Esophagus muscularis mucosa (tissue), 4 donors: ENCODE data around the gene ITGB8.

ENCODE experiments used
- EP300 ChIP-seq: sonication (generic); formaldehyde crosslinking; IDR thresholded peaks from one replicate; pipeline ENCODE4 v1.6.1; 2017; ENCODE audit warnings: antibody characterized with exemption
- POLR2A ChIP-seq: fragments of 450-650 bp; IDR thresholded peaks from one replicate; pipeline ENCODE4 v1.6.1; 2017; ENCODE audit warnings: antibody characterized with exemption, moderate library complexity, mild to moderate bottlenecking, low read depth
- POLR2AphosphoS5 ChIP-seq, 2 donors: sonication (generic); formaldehyde crosslinking; IDR thresholded peaks; one replicate each; pipeline ENCODE4 v1.6.1; 2017; ENCODE audit warnings: antibody characterized with exemption in 2 of 2
- TF ChIP-seq, protein P1 (sequence below), 3 experiments: fragments of 200-600 bp in 2 of 3; fragments of 450-650 bp in 1 of 3; sonication (generic) in 2 of 3; IDR thresholded peaks; one replicate each; pipeline ENCODE4 v1.5.1; 2017 to 2019; ENCODE audit warnings: antibody characterized with exemption in 3 of 3, mild to moderate bottlenecking in 2 of 3, moderate library complexity in 1 of 3

GRCh38 chr7:20395511-20395910 lies 64.8 kb downstream of the ITGB8 start:
- TF ChIP-seq, protein P1, sequence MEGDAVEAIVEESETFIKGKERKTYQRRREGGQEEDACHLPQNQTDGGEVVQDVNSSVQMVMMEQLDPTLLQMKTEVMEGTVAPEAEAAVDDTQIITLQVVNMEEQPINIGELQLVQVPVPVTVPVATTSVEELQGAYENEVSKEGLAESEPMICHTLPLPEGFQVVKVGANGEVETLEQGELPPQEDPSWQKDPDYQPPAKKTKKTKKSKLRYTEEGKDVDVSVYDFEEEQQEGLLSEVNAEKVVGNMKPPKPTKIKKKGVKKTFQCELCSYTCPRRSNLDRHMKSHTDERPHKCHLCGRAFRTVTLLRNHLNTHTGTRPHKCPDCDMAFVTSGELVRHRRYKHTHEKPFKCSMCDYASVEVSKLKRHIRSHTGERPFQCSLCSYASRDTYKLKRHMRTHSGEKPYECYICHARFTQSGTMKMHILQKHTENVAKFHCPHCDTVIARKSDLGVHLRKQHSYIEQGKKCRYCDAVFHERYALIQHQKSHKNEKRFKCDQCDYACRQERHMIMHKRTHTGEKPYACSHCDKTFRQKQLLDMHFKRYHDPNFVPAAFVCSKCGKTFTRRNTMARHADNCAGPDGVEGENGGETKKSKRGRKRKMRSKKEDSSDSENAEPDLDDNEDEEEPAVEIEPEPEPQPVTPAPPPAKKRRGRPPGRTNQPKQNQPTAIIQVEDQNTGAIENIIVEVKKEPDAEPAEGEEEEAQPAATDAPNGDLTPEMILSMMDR (IDR thresholded peaks at IDR 0.05), result no peak
- TF ChIP-seq EP300 (no peak), POLR2AphosphoS5 (IDR thresholded peaks at IDR 0.05) (no peak), POLR2A (no peak)
